NCI-H345 treated with DMSO at 0.1 percent for 48 hours (cell line): ENCODE results near the gene OTUD5.
"Not testable (repeated sequence)": the region's sequence is repeated elsewhere in the genome, so short reads cannot be mapped to it uniquely, and the experiment has no call there.

Experiments used
- DNase-seq: peaks from one replicate; lab custom pipeline; 2025; ENCODE audit not compliant: unreplicated experiment; lab: John Stamatoyannopoulos, UW

OTUD5 gene

DNA sequence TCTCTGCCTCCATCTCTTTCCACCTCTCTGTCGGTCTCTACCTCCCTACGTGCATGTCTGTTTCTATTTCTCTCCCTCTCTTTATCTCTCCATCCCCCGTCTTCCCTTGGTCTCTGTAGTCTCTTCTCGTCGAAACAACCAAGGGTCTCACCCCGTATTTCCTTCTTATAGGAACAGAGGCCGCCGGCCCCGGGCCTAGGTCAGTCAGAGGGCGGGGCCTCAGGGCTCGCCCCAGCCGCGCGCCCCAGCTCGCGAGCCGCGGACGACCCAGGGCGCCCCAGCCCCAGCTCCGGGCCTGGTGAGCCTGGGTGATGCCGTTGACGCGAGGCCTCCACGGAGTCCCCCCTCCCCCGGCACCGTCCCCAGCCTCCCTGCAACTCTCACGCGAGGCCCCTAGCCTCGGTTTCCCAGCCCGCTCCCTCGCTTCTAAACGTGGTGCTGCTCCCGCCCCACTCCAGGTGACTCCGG, 66.4 kb downstream of the OTUD5 start:
- DNase-seq: no peak

- no peak for DNase-seq
Observed at GRCh38 chrX:48890296-48890925, 67.0 kb downstream of the OTUD5 start.

GRCh38 chrX:48886586-48886985, 70.8 kb downstream of the OTUD5 start:
- not testable (repeated sequence) for DNase-seq

GRCh38 chrX:48883729-48884128, 73.7 kb downstream of the OTUD5 start:
- DNase-seq: no peak

- not testable (repeated sequence) for DNase-seq
Observed at GRCh38 chrX:48876944-48877343, 80.5 kb downstream of the OTUD5 start.
